Measurements from ENCODE around the gene KDM5D.

DNA sequence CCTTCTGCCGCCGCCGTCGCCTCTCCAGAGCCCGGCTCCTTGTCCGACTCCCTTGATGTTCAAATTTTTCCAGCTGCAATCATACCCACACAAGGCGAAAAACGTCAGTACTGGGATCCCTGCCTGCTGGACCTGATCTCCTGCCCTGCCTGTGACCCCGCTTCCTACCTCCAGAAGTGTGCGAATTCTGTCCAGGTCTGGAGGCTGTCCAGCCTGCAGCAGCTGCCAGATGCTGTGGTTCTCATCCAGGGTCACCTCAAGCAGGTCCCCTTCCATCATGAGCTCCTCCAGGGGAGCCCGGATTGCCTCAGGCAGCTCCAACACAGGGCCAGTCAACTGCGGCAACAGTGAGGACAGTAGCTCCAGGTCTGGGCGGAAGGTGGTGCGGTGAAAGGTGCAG lies 38.3 kb downstream of the KDM5D start:
- TF ChIP-seq, protein P1, sequence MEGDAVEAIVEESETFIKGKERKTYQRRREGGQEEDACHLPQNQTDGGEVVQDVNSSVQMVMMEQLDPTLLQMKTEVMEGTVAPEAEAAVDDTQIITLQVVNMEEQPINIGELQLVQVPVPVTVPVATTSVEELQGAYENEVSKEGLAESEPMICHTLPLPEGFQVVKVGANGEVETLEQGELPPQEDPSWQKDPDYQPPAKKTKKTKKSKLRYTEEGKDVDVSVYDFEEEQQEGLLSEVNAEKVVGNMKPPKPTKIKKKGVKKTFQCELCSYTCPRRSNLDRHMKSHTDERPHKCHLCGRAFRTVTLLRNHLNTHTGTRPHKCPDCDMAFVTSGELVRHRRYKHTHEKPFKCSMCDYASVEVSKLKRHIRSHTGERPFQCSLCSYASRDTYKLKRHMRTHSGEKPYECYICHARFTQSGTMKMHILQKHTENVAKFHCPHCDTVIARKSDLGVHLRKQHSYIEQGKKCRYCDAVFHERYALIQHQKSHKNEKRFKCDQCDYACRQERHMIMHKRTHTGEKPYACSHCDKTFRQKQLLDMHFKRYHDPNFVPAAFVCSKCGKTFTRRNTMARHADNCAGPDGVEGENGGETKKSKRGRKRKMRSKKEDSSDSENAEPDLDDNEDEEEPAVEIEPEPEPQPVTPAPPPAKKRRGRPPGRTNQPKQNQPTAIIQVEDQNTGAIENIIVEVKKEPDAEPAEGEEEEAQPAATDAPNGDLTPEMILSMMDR (IDR thresholded peaks at IDR 0.05): no peak
- no peak for TF ChIP-seq POLR2A (IDR thresholded peaks at IDR 0.05)
